DOHH2 (cell line): Measurements from ENCODE around the gene TSPAN1.

ENCODE experiments used
- CTCF ChIP-seq: fragments of 200-600 bp; sonication (generic); IDR thresholded peaks from one replicate; pipeline ENCODE4 v1.5.1; 2014; ENCODE audit warnings: antibody characterized with exemption, mild to moderate bottlenecking, low read depth, low read length; ENCODE audit not compliant: poor library complexity, severe bottlenecking
- EZH2phosphoT487 ChIP-seq: fragments of 200-600 bp; sonication (generic); IDR thresholded peaks from 2 replicates; pipeline ENCODE4 v1.6.1; 2017; ENCODE audit warnings: borderline replicate concordance, mild to moderate bottlenecking, antibody characterized with exemption, low read length, moderate library complexity, mixed read lengths

- TF ChIP-seq CTCF (no peak), EZH2phosphoT487 (no peak)
Measured at GRCh38 chr1:46158312-46159281, 16.3 kb upstream of the TSPAN1 start.
